Calu3 (cell line): ENCODE data around the gene OCSTAMP. TPM values are rescaled to one million over a fixed set of nuclear protein-coding genes. Genes with fewer than 3 reads are reported as not detected.

Experiments used
- BruUV-seq: library from RNA; stranded (reverse); fragments of 400-500 nt; replicated peaks from 2 replicates; lab custom pipeline; 2021; lab: Mats Ljungman, UMichigan
- CTCF ChIA-PET: fragments of 300-600 bp; sonication (Branson Sonifier 250); formaldehyde crosslinking; loops from one replicate; lab custom pipeline; 2022; ENCODE audit warnings: antibody characterized with exemption; lab: Charles Lee
- DNase-seq: peaks from one replicate; pipeline ENCODE4 v3.0.0; 2022
- H3K27ac Mint-ChIP-seq: one replicate; pipeline ENCODE4 v1.8.0; 2022; ENCODE audit warnings: mixed read lengths; ENCODE audit not compliant: unreplicated experiment
- H3K27me3 Mint-ChIP-seq: one replicate; pipeline ENCODE4 v1.8.0; 2022; ENCODE audit warnings: mixed read lengths; ENCODE audit not compliant: unreplicated experiment
- H3K36me3 Mint-ChIP-seq: one replicate; pipeline ENCODE4 v1.8.0; 2022; ENCODE audit warnings: mild to moderate bottlenecking, moderate library complexity, mixed read lengths; ENCODE audit not compliant: insufficient read depth, unreplicated experiment
- H3K4me1 Mint-ChIP-seq: one replicate; pipeline ENCODE4 v1.8.0; 2022; ENCODE audit warnings: mild to moderate bottlenecking, low read depth, mixed read lengths; ENCODE audit not compliant: unreplicated experiment
- H3K4me3 Mint-ChIP-seq: one replicate; pipeline ENCODE4 v1.8.0; 2022; ENCODE audit warnings: mild to moderate bottlenecking, low read depth, moderate library complexity, mixed read lengths; ENCODE audit not compliant: unreplicated experiment
- H3K9me3 Mint-ChIP-seq: one replicate; pipeline ENCODE4 v1.8.0; 2022; ENCODE audit warnings: low read depth, mixed read lengths; ENCODE audit not compliant: unreplicated experiment
- CTCF ChIP-seq: fragments of 200-600 bp; IDR thresholded peaks from one replicate; pipeline ENCODE4 v1.8.0; 2022; ENCODE audit warnings: antibody characterized with exemption; ENCODE audit not compliant: unreplicated experiment
- intact Hi-C: fragments of 100-400 bp; cut with micrococcal nuclease; formaldehyde crosslinking; loops from one replicate; pipeline ENCODE4 v1.10.0; 2022; ENCODE audit not compliant: unreplicated experiment
- total RNA-seq: library from RNA; stranded (reverse); gene quantifications from 2 replicates; pipeline ENCODE4 v1.2.3, GENCODE V29; 2022

Gene OCSTAMP
- total RNA-seq, 1 experiment from 2014 or later, result not detected

- intact Hi-C loops, result no loop called here
- no peaks in the 10 kb centered on the region for H3K4me1 Mint-ChIP-seq
- no peak for DNase-seq
- no peak overlapping the region for H3K27ac Mint-ChIP-seq
- H3K36me3 Mint-ChIP-seq, result no peaks in the 10 kb centered on the region
- peaks cover 29% of the 10 kb centered on the region for H3K9me3 Mint-ChIP-seq
- no TSS peak for BruUV-seq
- no peak overlapping the region for H3K4me3 Mint-ChIP-seq
- H3K27me3 Mint-ChIP-seq, result peaks cover 66% of the 10 kb centered on the region
- no peak for TF ChIP-seq CTCF
- CTCF ChIA-PET, result no interaction called here
These were observed 49.0 kb downstream of the OCSTAMP start for GRCh38 chr20:46501337-46501942.

DNA sequence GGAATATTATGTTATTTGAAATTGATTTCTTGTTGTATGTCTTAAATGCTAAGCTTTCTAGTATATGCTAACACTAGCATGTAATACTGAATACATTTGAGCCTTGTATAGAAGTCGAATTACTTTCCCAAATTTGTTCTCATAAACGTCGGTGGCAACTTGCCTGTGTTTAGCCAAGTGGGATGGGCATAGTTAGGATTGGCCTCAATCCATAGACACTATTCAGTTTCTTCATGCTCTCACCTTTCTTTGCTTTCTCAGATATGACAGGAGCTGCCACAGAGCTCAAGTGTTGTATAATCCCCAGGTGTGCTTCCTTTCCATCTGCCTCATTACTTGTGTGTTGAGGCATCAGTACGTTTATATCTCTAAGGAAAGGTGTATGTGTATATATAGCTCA lies 56.4 kb downstream of the OCSTAMP start:
- H3K4me1 Mint-ChIP-seq, result no peaks in the 10 kb centered on the region
- no peaks in the 10 kb centered on the region for H3K36me3 Mint-ChIP-seq
- H3K4me3 Mint-ChIP-seq, result no peak overlapping the region
- peaks cover 95% of the 10 kb centered on the region for H3K27me3 Mint-ChIP-seq
- no peak overlapping the region for H3K27ac Mint-ChIP-seq
- TF ChIP-seq CTCF, result no peak
- CTCF ChIA-PET, result no interaction called here
- DNase-seq, result no peak
- intact Hi-C loops, result no loop called here
- no TSS peak for BruUV-seq
- peaks cover 4% of the 10 kb centered on the region for H3K9me3 Mint-ChIP-seq

GRCh38 chr20:46491354-46491753 lies 59.1 kb downstream of the OCSTAMP start:
- H3K4me3 Mint-ChIP-seq, result no peak overlapping the region
- peaks cover 99% of the 10 kb centered on the region for H3K27me3 Mint-ChIP-seq
- TF ChIP-seq CTCF, result no peak
- intact Hi-C loops, result no loop called here
- DNase-seq, result no peak
- H3K9me3 Mint-ChIP-seq, result no peaks in the 10 kb centered on the region
- no TSS peak for BruUV-seq
- CTCF ChIA-PET, result no interaction called here
- H3K27ac Mint-ChIP-seq, result no peak overlapping the region
- H3K36me3 Mint-ChIP-seq, result no peaks in the 10 kb centered on the region
- H3K4me1 Mint-ChIP-seq, result no peaks in the 10 kb centered on the region

Other genes with a start within 250 kb of the OCSTAMP start
- not detected in 2 replicates for gene CDH22, start 242.2 kb downstream of the OCSTAMP start, total RNA-seq
- gene ELMO2, start 144.0 kb downstream of the OCSTAMP start, total RNA-seq, result 42.2 and 51.6 TPM in 2 replicates
- not detected in 2 replicates for gene ZNF334, start 37.1 kb downstream of the OCSTAMP start, total RNA-seq
- gene SLC13A3, start 100.8 kb upstream of the OCSTAMP start, total RNA-seq, result 0.49 TPM in 1 of 2 replicates, not detected in the other
- 19.2 and 21.0 TPM in 2 replicates for gene TP53RK, start 138.8 kb upstream of the OCSTAMP start, total RNA-seq
- 24.0 and 24.9 TPM in 2 replicates for gene SLC2A10, start 159.0 kb upstream of the OCSTAMP start, total RNA-seq